Hepatocyte (in vitro differentiated cells): Measurements from ENCODE around the gene EDARADD. TPM values are rescaled to one million over a fixed set of nuclear protein-coding genes. Genes with fewer than 3 reads are reported as not detected.

Experiments
- DNase-seq: peaks from one replicate; pipeline ENCODE4 v3.0.0-alpha.2; 2016; ENCODE audit warnings: low spot score
- H2AFZ ChIP-seq: fragments of 200-600 bp; sonication (generic); 2 replicates; pipeline ENCODE4 v1.6.0; 2016; ENCODE audit warnings: antibody characterized with exemption, mild to moderate bottlenecking
- H3K27ac ChIP-seq: fragments of 200-600 bp; sonication (generic); 2 replicates; pipeline ENCODE4 v1.5.1; 2016; ENCODE audit warnings: mild to moderate bottlenecking
- H3K27me3 ChIP-seq: fragments of 200-600 bp; sonication (generic); 2 replicates; pipeline ENCODE4 v1.6.1; 2016
- H3K36me3 ChIP-seq: fragments of 200-600 bp; sonication (generic); replicated peaks from 2 replicates; pipeline ENCODE4 v1.5.1; 2016; ENCODE audit warnings: low read depth; ENCODE audit not compliant: insufficient read depth
- H3K4me1 ChIP-seq: fragments of 200-600 bp; sonication (generic); 2 replicates; pipeline ENCODE4 v1.5.1; 2016; ENCODE audit warnings: mild to moderate bottlenecking, moderate library complexity; ENCODE audit not compliant: insufficient read depth
- H3K4me2 ChIP-seq: fragments of 200-600 bp; sonication (generic); 2 replicates; pipeline ENCODE4 v1.6.0; 2016
- H3K4me3 ChIP-seq: fragments of 200-600 bp; sonication (generic); 2 replicates; pipeline ENCODE4 v1.5.1; 2016; ENCODE audit warnings: mild to moderate bottlenecking
- H3K79me2 ChIP-seq: fragments of 200-600 bp; sonication (generic); 2 replicates; pipeline ENCODE4 v1.6.0; 2017; ENCODE audit warnings: mild to moderate bottlenecking
- H3K9me2 ChIP-seq: fragments of 200-600 bp; sonication (generic); replicated peaks from 2 replicates; pipeline ENCODE4 v1.6.0; 2017; ENCODE audit warnings: mild to moderate bottlenecking; ENCODE audit not compliant: insufficient read depth
- H3K9me3 ChIP-seq: fragments of 200-600 bp; sonication (generic); 2 replicates; pipeline ENCODE4 v1.5.1; 2016; ENCODE audit warnings: low read depth, mild to moderate bottlenecking
- H4K20me1 ChIP-seq: fragments of 200-600 bp; sonication (generic); 2 replicates; pipeline ENCODE4 v1.6.0; 2016; ENCODE audit warnings: mild to moderate bottlenecking; ENCODE audit not compliant: insufficient read depth, poor library complexity, severe bottlenecking
- CTCF ChIP-seq: fragments of 200-600 bp; sonication (generic); IDR thresholded peaks from 2 replicates; pipeline ENCODE4 v1.5.1; 2016; ENCODE audit warnings: antibody characterized with exemption, mild to moderate bottlenecking; ENCODE audit not compliant: poor library complexity
- EZH2 ChIP-seq: fragments of 200-600 bp; sonication (generic); IDR thresholded peaks from 2 replicates; pipeline ENCODE4 v1.6.1; 2016; ENCODE audit warnings: antibody characterized with exemption, mild to moderate bottlenecking, borderline replicate concordance
- EZH2phosphoT487 ChIP-seq: fragments of 200-600 bp; sonication (generic); IDR thresholded peaks from one replicate; pipeline ENCODE4 v1.6.1; 2018; ENCODE audit warnings: antibody characterized with exemption, mild to moderate bottlenecking, low read depth, moderate library complexity; ENCODE audit not compliant: unreplicated experiment, severe bottlenecking
- WGBS: methylation state at CpG from one replicate; pipeline ENCODE4 v1.1.6; 2016; ENCODE audit warnings: low lambda C conversion rate; ENCODE audit errors: missing lambda C conversion rate; 5-methylcytosine and 5-hydroxymethylcytosine counted together
- polyA plus RNA-seq: library from polyadenylated mRNA; unstranded; fragments of >200 nt; fragmentation: Nextera tagmentation; extraction: Ambion mirVana; gene quantifications from 2 replicates; pipeline ENCODE4 v1.2.1, GENCODE V29; 2016
- total RNA-seq: library from RNA; depleted of rRNA; stranded (reverse); fragments of >200 nt; gene quantifications from 2 replicates; pipeline ENCODE4 v1.2.3, GENCODE V29; 2014

The EDARADD gene
- total and polyA plus RNA-seq, 2 experiments from 2014 or later: 1.7 to 4.5 TPM

GRCh38 chr1:236511735-236512418, 117.8 kb downstream of the EDARADD start:
- WGBS: 91% methylated on average over 10 of the region's 11 CpGs
- DNase-seq: no peak
- H3K4me3 ChIP-seq: no peak overlapping the region
- no peak overlapping the region for H2AFZ ChIP-seq
- H3K9me3 ChIP-seq: no peaks in the 10 kb centered on the region
- no peak for TF ChIP-seq EZH2phosphoT487
- TF ChIP-seq CTCF: no peak
- no peak for TF ChIP-seq EZH2
- no peaks in the 10 kb centered on the region for H4K20me1 ChIP-seq
- no peak overlapping the region for H3K4me2 ChIP-seq
- no peak overlapping the region for H3K27ac ChIP-seq
- no peaks in the 10 kb centered on the region for H3K79me2 ChIP-seq
- peaks cover 8% of the 10 kb centered on the region for H3K4me1 ChIP-seq
- no peaks in the 10 kb centered on the region for H3K27me3 ChIP-seq
- H3K9me2 ChIP-seq: no peaks in the 10 kb centered on the region
- no peaks in the 10 kb centered on the region for H3K36me3 ChIP-seq

- H2AFZ ChIP-seq: no peak overlapping the region
Observed at GRCh38 chr1:236514703-236515442, 120.8 kb downstream of the EDARADD start.

GRCh38 chr1:236515443-236515958, 121.4 kb downstream of the EDARADD start:
- Histone ChIP-seq H3K4me2 (no peak overlapping the region), H3K4me3 (no peak overlapping the region), H3K4me1 (peaks cover 11% of the 10 kb centered on the region), H3K27me3 (no peaks in the 10 kb centered on the region), H3K9me2 (no peaks in the 10 kb centered on the region), H4K20me1 (no peaks in the 10 kb centered on the region), H3K36me3 (no peaks in the 10 kb centered on the region), H3K79me2 (no peaks in the 10 kb centered on the region), H3K9me3 (no peaks in the 10 kb centered on the region), H3K27ac (no peak overlapping the region), H2AFZ (no peak overlapping the region)
- TF ChIP-seq CTCF (no peak), EZH2phosphoT487 (no peak), EZH2 (no peak)
- 66% methylated on average over 4 of the region's 4 CpGs for WGBS
- DNase-seq: no peak

More at GRCh38 chr1:236514703-236515442, 120.8 kb downstream of the EDARADD start:
- TF ChIP-seq EZH2phosphoT487 (no peak), CTCF (no peak), EZH2 (no peak)
- WGBS: 67% methylated on average over 4 of the region's 4 CpGs
- no peaks in the 10 kb centered on the region for H3K9me3 ChIP-seq
- H3K79me2 ChIP-seq: no peaks in the 10 kb centered on the region
- no peak overlapping the region for H3K27ac ChIP-seq
- H3K4me3 ChIP-seq: no peak overlapping the region
- no peak overlapping the region for H3K4me2 ChIP-seq
- H3K27me3 ChIP-seq: no peaks in the 10 kb centered on the region
- no peaks in the 10 kb centered on the region for H3K36me3 ChIP-seq
- no peaks in the 10 kb centered on the region for H3K9me2 ChIP-seq
- H3K4me1 ChIP-seq: peaks cover 11% of the 10 kb centered on the region
- H4K20me1 ChIP-seq: no peaks in the 10 kb centered on the region
- DNase-seq: no peak
